Measurements from ENCODE around the gene C1QL3.

Gene C1QL3

DNA sequence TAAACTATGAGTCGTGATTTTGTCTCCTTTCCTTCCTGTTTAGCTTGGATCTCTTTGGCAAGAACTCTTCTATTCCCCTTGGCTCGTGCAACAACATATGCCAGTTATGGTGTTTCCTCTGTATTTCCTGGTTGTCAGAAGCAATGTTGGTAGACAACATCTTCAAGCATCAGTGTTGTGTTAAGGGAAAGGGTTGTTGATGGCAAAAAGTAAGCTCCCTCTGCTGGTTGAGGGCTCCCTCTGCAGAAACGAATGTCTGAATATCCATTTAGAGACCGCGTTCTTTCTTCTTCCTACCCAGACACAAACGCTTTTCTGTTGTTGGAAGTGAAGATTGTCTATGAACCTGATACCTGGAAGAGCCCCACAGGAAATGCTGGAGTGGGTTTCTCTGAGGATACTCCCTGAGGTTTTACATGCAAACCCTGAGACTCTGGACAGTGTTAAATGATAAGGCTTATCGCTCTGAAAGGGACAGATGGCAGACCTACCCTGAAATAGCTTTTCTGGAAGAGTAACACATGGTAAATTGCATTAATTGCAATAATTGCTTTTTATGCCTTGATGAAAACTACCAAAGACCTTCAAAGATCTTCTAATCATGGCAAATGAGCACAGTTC, 23.5 kb upstream of the C1QL3 start:
- H3K9me3 ChIP-seq (replicated peaks; ENCODE audit: insufficient read depth, low read length) = no peaks in the 10 kb centered on the region
- H3K4me3 ChIP-seq (ENCODE audit: low read length) = no peak overlapping the region
- no peak overlapping the region for H3K4me2 ChIP-seq (ENCODE audit: low read depth, low read length)
- no peaks in the 10 kb centered on the region for H3F3A ChIP-seq (ENCODE audit: insufficient read depth, low read length)
- no peaks in the 10 kb centered on the region for H3K9me2 ChIP-seq (replicated peaks; ENCODE audit: insufficient read depth, low read length)
- no peaks in the 10 kb centered on the region for H3K79me2 ChIP-seq (ENCODE audit: low read length)
- no peak overlapping the region for H3K9ac ChIP-seq (ENCODE audit: low read length)
- H3K4me1 ChIP-seq (ENCODE audit: low read length) = no peaks in the 10 kb centered on the region
- H3K36me3 ChIP-seq (replicated peaks; ENCODE audit: insufficient read depth, low read length) = no peaks in the 10 kb centered on the region
- no peaks in the 10 kb centered on the region for H3K27me3 ChIP-seq (replicated peaks; ENCODE audit: insufficient read depth, low read length)
- DNase-seq = peak; percentile 37
- TF ChIP-seq EZH2phosphoT487 (IDR thresholded peaks at IDR 0.05; ENCODE audit: low read length) = no peak
- TF ChIP-seq, protein P1, sequence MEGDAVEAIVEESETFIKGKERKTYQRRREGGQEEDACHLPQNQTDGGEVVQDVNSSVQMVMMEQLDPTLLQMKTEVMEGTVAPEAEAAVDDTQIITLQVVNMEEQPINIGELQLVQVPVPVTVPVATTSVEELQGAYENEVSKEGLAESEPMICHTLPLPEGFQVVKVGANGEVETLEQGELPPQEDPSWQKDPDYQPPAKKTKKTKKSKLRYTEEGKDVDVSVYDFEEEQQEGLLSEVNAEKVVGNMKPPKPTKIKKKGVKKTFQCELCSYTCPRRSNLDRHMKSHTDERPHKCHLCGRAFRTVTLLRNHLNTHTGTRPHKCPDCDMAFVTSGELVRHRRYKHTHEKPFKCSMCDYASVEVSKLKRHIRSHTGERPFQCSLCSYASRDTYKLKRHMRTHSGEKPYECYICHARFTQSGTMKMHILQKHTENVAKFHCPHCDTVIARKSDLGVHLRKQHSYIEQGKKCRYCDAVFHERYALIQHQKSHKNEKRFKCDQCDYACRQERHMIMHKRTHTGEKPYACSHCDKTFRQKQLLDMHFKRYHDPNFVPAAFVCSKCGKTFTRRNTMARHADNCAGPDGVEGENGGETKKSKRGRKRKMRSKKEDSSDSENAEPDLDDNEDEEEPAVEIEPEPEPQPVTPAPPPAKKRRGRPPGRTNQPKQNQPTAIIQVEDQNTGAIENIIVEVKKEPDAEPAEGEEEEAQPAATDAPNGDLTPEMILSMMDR (IDR thresholded peaks at IDR 0.05; ENCODE audit: low read length) = peak; percentile 52
- H4K20me1 ChIP-seq (ENCODE audit: insufficient read depth, low read length) = no peaks in the 10 kb centered on the region
- no peak overlapping the region for H3K27ac ChIP-seq (ENCODE audit: low read length)
- H2AFZ ChIP-seq (ENCODE audit: low read length) = no peak overlapping the region

DNA sequence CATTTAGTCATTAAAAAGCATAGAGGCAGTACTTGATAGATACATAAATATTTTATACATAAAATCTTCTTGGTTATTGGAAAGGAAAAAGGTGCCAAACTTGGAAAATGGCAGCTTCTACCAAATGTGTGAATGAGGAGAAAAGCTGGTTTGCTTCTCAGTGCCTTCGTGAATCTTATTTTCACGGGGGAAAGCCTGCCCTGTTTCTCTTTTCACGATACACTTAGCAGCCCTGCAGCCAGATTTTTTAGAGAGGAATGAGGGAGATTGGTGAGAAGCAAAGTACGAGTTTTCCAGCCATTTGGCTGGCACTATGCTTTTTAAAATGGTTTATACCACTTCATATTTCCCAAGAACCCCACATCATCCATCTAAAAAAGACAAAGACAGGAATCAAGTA, 22.9 kb upstream of the C1QL3 start:
- H3K27me3 ChIP-seq (replicated peaks; ENCODE audit: insufficient read depth, low read length) = no peaks in the 10 kb centered on the region

GRCh38 chr10:16544099-16544498, 22.4 kb upstream of the C1QL3 start:
- Histone ChIP-seq H3K9me3 (replicated peaks; ENCODE audit: insufficient read depth, low read length) (no peaks in the 10 kb centered on the region), H3K27ac (ENCODE audit: low read length) (no peak overlapping the region), H3K9me2 (replicated peaks; ENCODE audit: insufficient read depth, low read length) (no peaks in the 10 kb centered on the region), H3K4me3 (ENCODE audit: low read length) (no peak overlapping the region), H2AFZ (ENCODE audit: low read length) (no peak overlapping the region), H3K27me3 (replicated peaks; ENCODE audit: insufficient read depth, low read length) (no peaks in the 10 kb centered on the region), H4K20me1 (ENCODE audit: insufficient read depth, low read length) (no peaks in the 10 kb centered on the region), H3K4me1 (ENCODE audit: low read length) (no peaks in the 10 kb centered on the region), H3K36me3 (replicated peaks; ENCODE audit: insufficient read depth, low read length) (no peaks in the 10 kb centered on the region), H3F3A (ENCODE audit: insufficient read depth, low read length) (no peaks in the 10 kb centered on the region), H3K4me2 (ENCODE audit: low read depth, low read length) (no peak overlapping the region), H3K9ac (ENCODE audit: low read length) (no peak overlapping the region), H3K79me2 (ENCODE audit: low read length) (no peaks in the 10 kb centered on the region)
- DNase-seq = no peak
- TF ChIP-seq, protein P1 (IDR thresholded peaks at IDR 0.05; ENCODE audit: low read length) = no peak
- no peak for TF ChIP-seq EZH2 (optimal IDR thresholded peaks at IDR 0.05; ENCODE audit: low read depth, low read length)
- TF ChIP-seq EZH2phosphoT487 (IDR thresholded peaks at IDR 0.05; ENCODE audit: low read length) = no peak

More for the DNA sequence above, 22.9 kb upstream of the C1QL3 start:
- DNase-seq = no peak
- Histone ChIP-seq H3K36me3 (replicated peaks; ENCODE audit: insufficient read depth, low read length) (no peaks in the 10 kb centered on the region), H3K9me2 (replicated peaks; ENCODE audit: insufficient read depth, low read length) (no peaks in the 10 kb centered on the region), H2AFZ (ENCODE audit: low read length) (no peak overlapping the region), H3K79me2 (ENCODE audit: low read length) (no peaks in the 10 kb centered on the region), H4K20me1 (ENCODE audit: insufficient read depth, low read length) (no peaks in the 10 kb centered on the region), H3K4me3 (ENCODE audit: low read length) (no peak overlapping the region), H3F3A (ENCODE audit: insufficient read depth, low read length) (no peaks in the 10 kb centered on the region), H3K4me1 (ENCODE audit: low read length) (no peaks in the 10 kb centered on the region), H3K9ac (ENCODE audit: low read length) (no peak overlapping the region), H3K27ac (ENCODE audit: low read length) (no peak overlapping the region), H3K4me2 (ENCODE audit: low read depth, low read length) (no peak overlapping the region), H3K9me3 (replicated peaks; ENCODE audit: insufficient read depth, low read length) (no peaks in the 10 kb centered on the region)
- TF ChIP-seq EZH2phosphoT487 (IDR thresholded peaks at IDR 0.05; ENCODE audit: low read length) (no peak), EZH2 (optimal IDR thresholded peaks at IDR 0.05; ENCODE audit: low read depth, low read length) (no peak)
- TF ChIP-seq, protein P1 (IDR thresholded peaks at IDR 0.05; ENCODE audit: low read length) = no peak
